D721Med (cell line): ENCODE measurements around the gene PHLDB2.

ENCODE experiments used
- DNase-seq: peaks from one replicate; pipeline ENCODE4 v3.0.0; 2011; ENCODE audit warnings: low spot score; ENCODE audit not compliant: insufficient read length
- FAIRE-seq: peaks from 2 replicates; lab custom pipeline; 2011; peaks lifted over from hg19 to GRCh38; lab: Jason Lieb, UNC
- CTCF ChIP-seq: IDR thresholded peaks from 2 replicates; pipeline ENCODE4 v1.5.1; 2012; ENCODE audit warnings: mild to moderate bottlenecking, control low read depth; ENCODE audit not compliant: insufficient read depth; ENCODE audit errors: missing control alignments

The PHLDB2 gene

GRCh38 chr3:111848283-111848682, 10.8 kb upstream of the PHLDB2 start:
- DNase-seq (no peak), FAIRE-seq (no peak)
- no peak for TF ChIP-seq CTCF

GRCh38 chr3:111848778-111849177, 10.3 kb upstream of the PHLDB2 start:
- no peak for TF ChIP-seq CTCF
- FAIRE-seq: no peak

DNA sequence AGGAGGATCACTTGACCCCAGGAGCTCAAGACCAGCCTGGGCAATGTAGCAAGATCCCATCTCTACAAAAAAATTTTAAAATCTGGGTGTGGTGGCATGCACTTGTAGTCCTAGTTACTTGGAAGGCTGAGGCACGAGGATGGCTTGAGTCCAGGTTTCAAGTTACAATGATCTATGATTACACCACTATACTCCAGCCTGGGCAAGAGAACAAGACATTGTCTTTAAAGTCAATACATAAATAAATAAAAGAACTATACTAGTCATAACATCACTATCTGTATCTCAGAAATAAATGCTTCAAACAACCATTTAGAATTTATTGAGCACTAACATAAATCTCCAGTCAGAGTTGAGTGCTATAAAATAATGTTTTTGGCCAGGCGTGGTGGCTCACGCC, 8.5 kb upstream of the PHLDB2 start:
- FAIRE-seq (no peak), DNase-seq (no peak)
- TF ChIP-seq CTCF: no peak

More at GRCh38 chr3:111848778-111849177, 10.3 kb upstream of the PHLDB2 start:
- no peak for DNase-seq

GRCh38 chr3:111851511-111851954, 7.5 kb upstream of the PHLDB2 start:
- no peak for TF ChIP-seq CTCF
- no peak for FAIRE-seq
- no peak for DNase-seq

GRCh38 chr3:111852540-111852939, 6.5 kb upstream of the PHLDB2 start:
- DNase-seq: no peak
- TF ChIP-seq CTCF: no peak
- no peak for FAIRE-seq

- no peak for TF ChIP-seq CTCF
- DNase-seq (no peak), FAIRE-seq (no peak)
These were observed 6.0 kb upstream of the PHLDB2 start for GRCh38 chr3:111853068-111853467.

GRCh38 chr3:111854990-111855389, 4.1 kb upstream of the PHLDB2 start:
- DNase-seq (no peak), FAIRE-seq (no peak)
- TF ChIP-seq CTCF: no peak
